Mesenchymal stem cell (in vitro differentiated cells and primary cell): ENCODE measurements around the gene DNAJA3. TPM values are rescaled to one million over a fixed set of nuclear protein-coding genes. Genes with fewer than 3 reads are reported as not detected.

Source experiments
- small RNA-seq: library from polyadenylated mRNA; stranded (forward); fragments of <200 nt; extraction: miRNeasy Mini kit (QIAGEN cat#:217004); gene quantifications from one replicate; pipeline ENCODE3, GENCODE V24; 2013; ENCODE audit warnings: low read depth

The DNAJA3 gene

Small RNA genes within 50 kb of the gene (small RNA-seq; reads per million reads assigned to genes)
- gene AC012676.2, result not detected
